GM23338 (cell line): ENCODE data around the gene FAM53B. TPM values are rescaled to one million over a fixed set of nuclear protein-coding genes. Genes with fewer than 3 reads are reported as not detected.

ENCODE experiments used
- ATAC-seq: fragments of 200-7000 bp; cut with Tn5 transposase; 3 replicates; pipeline ENCODE4 v1.9.1; 2020
- DNase-seq: peaks from one replicate; pipeline ENCODE4 v3.0.0-alpha.2; 2015; ENCODE audit warnings: low spot score
- H2AFZ ChIP-seq: fragments of 200-600 bp; sonication (generic); 2 replicates; pipeline ENCODE4 v1.8.0; 2016; ENCODE audit warnings: antibody characterized with exemption, mild to moderate bottlenecking, moderate library complexity
- H3F3A ChIP-seq: fragments of 200-600 bp; sonication (generic); replicated peaks from 2 replicates; pipeline ENCODE4 v1.8.0; 2017; ENCODE audit warnings: antibody characterized with exemption, mixed run types, low read depth
- H3K27ac ChIP-seq: fragments of 200-600 bp; sonication (generic); 2 replicates; pipeline ENCODE4 v1.6.1; 2016; ENCODE audit warnings: low read depth
- H3K27me3 ChIP-seq: fragments of 200-600 bp; sonication (generic); 2 replicates; pipeline ENCODE4 v1.8.0; 2016; ENCODE audit warnings: mild to moderate bottlenecking, mixed run types, moderate library complexity; ENCODE audit not compliant: insufficient read depth
- H3K36me3 ChIP-seq: fragments of 200-600 bp; sonication (generic); 2 replicates; pipeline ENCODE4 v1.8.0; 2016; ENCODE audit warnings: mild to moderate bottlenecking; ENCODE audit not compliant: insufficient read depth
- H3K4me1 ChIP-seq: fragments of 200-600 bp; sonication (generic); 2 replicates; pipeline ENCODE4 v1.8.0; 2016; ENCODE audit warnings: mild to moderate bottlenecking, moderate library complexity; ENCODE audit not compliant: insufficient read depth
- H3K4me2 ChIP-seq: fragments of 200-600 bp; sonication (generic); 2 replicates; pipeline ENCODE4 v1.7.1; 2017; ENCODE audit warnings: mixed run types
- H3K4me3 ChIP-seq: fragments of 200-600 bp; sonication (generic); 2 replicates; pipeline ENCODE4 v1.6.1; 2016; ENCODE audit warnings: mixed run types
- H3K79me2 ChIP-seq: fragments of 200-600 bp; sonication (generic); replicated peaks from 2 replicates; pipeline ENCODE4 v1.8.0; 2017; ENCODE audit warnings: mild to moderate bottlenecking; ENCODE audit not compliant: insufficient read depth
- H3K9me2 ChIP-seq: fragments of 200-600 bp; sonication (generic); 2 replicates; pipeline ENCODE4 v1.8.0; 2017; ENCODE audit not compliant: insufficient read depth
- H4K20me1 ChIP-seq: fragments of 200-600 bp; sonication (generic); replicated peaks from 2 replicates; pipeline ENCODE4 v1.8.0; 2017; ENCODE audit warnings: mild to moderate bottlenecking; ENCODE audit not compliant: insufficient read depth
- H3K27ac Mint-ChIP-seq: 2 replicates; pipeline ENCODE4 v1.8.0; 2020; ENCODE audit warnings: inconsistent platforms, mild to moderate bottlenecking, moderate library complexity, mixed read lengths
- H3K27me3 Mint-ChIP-seq: 3 replicates; pipeline ENCODE4 v1.8.0; 2022; ENCODE audit warnings: low read depth, mild to moderate bottlenecking, moderate library complexity, mixed read lengths, inconsistent platforms; ENCODE audit not compliant: insufficient read depth, poor library complexity
- H3K36me3 Mint-ChIP-seq: 3 replicates; pipeline ENCODE4 v1.8.0; 2021; ENCODE audit warnings: low read depth, mild to moderate bottlenecking, inconsistent platforms, moderate library complexity, mixed read lengths
- H3K4me1 Mint-ChIP-seq: 3 replicates; pipeline ENCODE4 v1.8.0; 2020; ENCODE audit warnings: mild to moderate bottlenecking, inconsistent platforms, mixed read lengths
- H3K4me3 Mint-ChIP-seq: 3 replicates; pipeline ENCODE4 v1.8.0; 2021; ENCODE audit warnings: moderate library complexity, mild to moderate bottlenecking, inconsistent platforms, mixed read lengths
- H3K9me3 Mint-ChIP-seq: 3 replicates; pipeline ENCODE4 v1.8.0; 2020; ENCODE audit warnings: moderate library complexity, mild to moderate bottlenecking, inconsistent platforms, mixed read lengths
- CREB1 ChIP-seq: fragments of 250-450 bp; sonication (Bioruptor Pico); IDR thresholded peaks from 2 replicates; pipeline ENCODE4 v1.5.0; 2020; ENCODE audit warnings: low read depth, mild to moderate bottlenecking, moderate library complexity
- CTCF ChIP-seq, 2 experiments: fragments of 200-600 bp in 1 of 2; sonication (generic) in 1 of 2; conservative IDR thresholded peaks; 2 replicates each; pipeline versions ENCODE4 v1.5.1 to v1.6.1; 2016 to 2017; ENCODE audit warnings: antibody characterized with exemption in 2 of 2, low read depth in 2 of 2, mild to moderate bottlenecking in 2 of 2, moderate library complexity in 1 of 2
- ETS1 ChIP-seq: IDR thresholded peaks from 2 replicates; pipeline ENCODE4 v1.6.1; 2016; ENCODE audit warnings: antibody characterized with exemption
- EZH2 ChIP-seq: fragments of 200-600 bp; sonication (generic); IDR thresholded peaks from one replicate; pipeline ENCODE4 v1.8.0; 2017; ENCODE audit warnings: antibody characterized with exemption, mild to moderate bottlenecking, low read depth; ENCODE audit not compliant: unreplicated experiment
- EZH2phosphoT487 ChIP-seq: fragments of 200-600 bp; sonication (generic); IDR thresholded peaks from one replicate; pipeline ENCODE4 v1.8.1; 2018; ENCODE audit warnings: antibody characterized with exemption; ENCODE audit not compliant: unreplicated experiment
- JUNB ChIP-seq: IDR thresholded peaks from one replicate; pipeline ENCODE4 v1.6.1; 2016; ENCODE audit warnings: antibody characterized with exemption; ENCODE audit not compliant: unreplicated experiment
- NANOG ChIP-seq: IDR thresholded peaks from 2 replicates; pipeline ENCODE4 v1.6.1; 2016; ENCODE audit warnings: antibody characterized with exemption, borderline replicate concordance
- POLR2AphosphoS5 ChIP-seq: IDR thresholded peaks from 2 replicates; pipeline ENCODE4 v1.6.1; 2016; ENCODE audit warnings: antibody characterized with exemption, low read depth
- REST ChIP-seq: IDR thresholded peaks from one replicate; pipeline ENCODE4 v1.6.1; 2018; ENCODE audit warnings: antibody characterized with exemption; ENCODE audit not compliant: unreplicated experiment
- STAT1 ChIP-seq: IDR thresholded peaks from one replicate; pipeline ENCODE4 v1.6.1; 2016; ENCODE audit warnings: antibody characterized with exemption; ENCODE audit not compliant: unreplicated experiment
- ZNF114 ChIP-seq: fragments of 250-450 bp; sonication (Bioruptor Pico); IDR thresholded peaks from 2 replicates; pipeline ENCODE4 v1.5.0; 2020; ENCODE audit warnings: mild to moderate bottlenecking, moderate library complexity
- ZNF331 ChIP-seq: fragments of 250-450 bp; sonication (Bioruptor Pico); IDR thresholded peaks from 2 replicates; pipeline ENCODE4 v1.5.0; 2020; ENCODE audit warnings: low read depth, mild to moderate bottlenecking, moderate library complexity
- ZNF462 ChIP-seq: fragments of 250-450 bp; sonication (Bioruptor Pico); IDR thresholded peaks from 2 replicates; pipeline ENCODE4 v1.5.0; 2020; ENCODE audit warnings: mild to moderate bottlenecking, moderate library complexity
- polyA plus RNA-seq: library from polyadenylated mRNA; unstranded; fragments of >200 nt; fragmentation: Nextera tagmentation; extraction: Ambion mirVana; gene quantifications from 2 replicates; pipeline ENCODE4 v1.2.1, GENCODE V29; 2016
- total RNA-seq: library from RNA; depleted of rRNA; stranded (reverse); fragments of >200 nt; shearing (Covaris generic); gene quantifications from 2 replicates; pipeline ENCODE4 v1.2.3, GENCODE V29; 2014

The FAM53B gene
- total and polyA plus RNA-seq, 2 experiments from 2014 or later: 3.0 to 20.3 TPM

GRCh38 chr10:124701881-124702656 is 42.1 kb downstream of the FAM53B start:
- no peak overlapping the region for H3K27ac Mint-ChIP-seq
- no peaks in the 10 kb centered on the region for H3K79me2 ChIP-seq
- no peaks in the 10 kb centered on the region for H4K20me1 ChIP-seq
- ATAC-seq: no peak
- no peaks in the 10 kb centered on the region for H3F3A ChIP-seq
- H3K4me3 Mint-ChIP-seq: no peak overlapping the region
- no peak for DNase-seq
- no peak overlapping the region for H3K4me2 ChIP-seq
- no peak overlapping the region for H2AFZ ChIP-seq
- no peaks in the 10 kb centered on the region for H3K4me1 ChIP-seq
- no peaks in the 10 kb centered on the region for H3K9me3 Mint-ChIP-seq
- TF ChIP-seq ZNF462 (CRISPR knock-in tag) (no peak), POLR2AphosphoS5 (no peak), EZH2 (no peak), EZH2phosphoT487 (no peak), STAT1 (no peak), ETS1 (no peak), JUNB (no peak), ZNF331 (CRISPR knock-in tag) (no peak), NANOG (no peak), ZNF114 (CRISPR knock-in tag) (no peak), REST (no peak), CTCF (conservative IDR thresholded peaks at IDR 0.05; ENCODE audit: low read depth in 2 of 2) (no peak), CREB1 (CRISPR knock-in tag) (no peak)
- peaks cover 11% of the 10 kb centered on the region for H3K27me3 Mint-ChIP-seq
- H3K36me3 Mint-ChIP-seq: peaks cover 6% of the 10 kb centered on the region; the same call in 2 of the 3 replicates
- no peak overlapping the region for H3K27ac ChIP-seq
- no peaks in the 10 kb centered on the region for H3K27me3 ChIP-seq
- H3K4me3 ChIP-seq: no peak overlapping the region
- no peaks in the 10 kb centered on the region; the same call in 1 of the 2 replicates for H3K36me3 ChIP-seq
- peaks cover 7% of the 10 kb centered on the region for H3K4me1 Mint-ChIP-seq
- no peaks in the 10 kb centered on the region for H3K9me2 ChIP-seq
